ENCODE results near the gene GXYLT1.
"Not testable (repeated sequence)": the region's sequence is repeated elsewhere in the genome, so short reads cannot be mapped to it uniquely, and the experiment has no call there.

GXYLT1 gene

GRCh38 chr12:42143452-42144157 is 1.1 kb downstream of the GXYLT1 start:
- DNase-seq: no peak

DNA sequence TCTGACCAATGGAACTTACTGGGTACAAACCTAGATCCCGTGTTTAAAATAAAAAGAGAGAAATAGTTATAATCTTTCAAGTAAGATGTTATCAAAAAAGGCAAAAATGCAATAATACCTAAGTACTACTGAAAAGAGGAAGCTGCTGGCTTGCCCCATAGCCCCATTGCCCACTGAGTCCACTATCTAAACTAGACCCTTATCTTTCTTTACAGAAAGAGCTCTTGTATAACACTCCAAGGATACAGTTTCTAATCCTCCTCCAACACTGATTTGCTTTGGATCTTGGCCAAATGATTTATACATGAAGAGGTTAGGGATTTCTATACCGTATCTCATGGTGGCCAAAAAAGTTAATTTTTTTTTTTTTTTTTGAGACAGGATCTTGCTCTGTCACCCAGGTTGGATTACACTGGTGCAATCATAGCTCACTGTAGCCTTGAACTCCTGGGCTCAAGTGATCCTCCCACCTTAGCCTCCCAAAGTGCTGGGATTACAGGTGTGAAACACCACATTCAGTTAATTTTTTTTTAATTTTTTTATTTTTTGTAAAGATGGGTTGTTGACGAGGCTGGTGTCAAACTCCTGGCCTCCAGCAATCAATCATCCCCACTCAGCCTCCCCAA is 2.6 kb downstream of the GXYLT1 start:
- DNase-seq: no peak

DNA sequence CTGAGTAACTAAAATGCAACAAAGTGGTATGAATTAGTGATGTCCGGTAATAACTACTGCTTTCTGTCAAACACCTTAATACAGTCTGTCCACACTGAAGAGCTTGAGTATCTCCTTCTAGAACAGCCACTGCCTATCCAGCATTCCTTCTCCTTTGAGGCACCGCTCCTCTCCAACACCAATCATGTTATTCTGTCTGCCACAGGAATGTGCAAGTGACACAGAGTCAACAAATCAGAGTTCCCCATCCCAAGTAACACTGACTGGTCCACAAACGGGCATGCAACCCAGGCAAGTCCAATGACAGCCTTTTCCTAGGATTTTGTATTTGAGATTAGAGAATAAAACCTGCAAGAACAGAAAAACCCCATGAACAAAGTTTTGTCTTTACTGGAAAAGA is 3.8 kb downstream of the GXYLT1 start:
- DNase-seq: no peak

GRCh38 chr12:42135259-42135814 is 9.3 kb downstream of the GXYLT1 start:
- DNase-seq: no peak

DNA sequence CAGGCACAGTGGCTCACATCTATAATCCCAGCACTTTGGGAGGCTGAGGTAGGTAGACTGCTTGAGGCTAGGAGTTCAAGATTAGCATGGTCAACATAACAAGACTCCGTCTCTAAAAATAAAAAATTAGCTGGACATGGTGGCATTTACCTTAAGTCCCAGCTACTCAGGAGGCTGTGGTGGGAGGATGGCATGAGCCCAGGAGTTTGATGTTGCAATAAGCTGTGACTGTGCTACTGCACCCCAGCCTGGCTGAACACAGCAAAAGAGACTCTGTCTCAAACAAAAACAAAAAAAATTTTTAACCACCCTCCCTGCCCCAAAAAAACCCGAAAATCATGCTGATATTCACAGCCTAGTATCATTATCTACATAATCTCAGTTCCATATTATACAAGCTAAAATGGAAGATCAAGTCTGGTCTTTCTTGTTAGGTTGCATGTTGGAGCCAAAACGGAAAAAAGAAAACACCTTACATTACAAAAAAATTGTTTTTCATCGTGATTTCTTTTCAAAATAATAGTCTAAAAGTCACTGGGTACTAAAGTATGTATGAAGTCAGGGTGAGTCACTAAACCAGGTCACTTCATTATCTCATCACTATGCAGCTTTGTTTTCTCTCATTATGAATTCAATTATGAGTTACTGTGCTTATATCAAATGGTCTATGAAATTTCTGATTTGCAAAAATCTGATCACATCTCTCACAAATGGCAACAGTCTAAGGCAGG is 13.8 kb downstream of the GXYLT1 start:
- no peak for DNase-seq

- DNase-seq: peak; percentile 40
Measured at GRCh38 chr12:42129595-42130204, 15.0 kb downstream of the GXYLT1 start.

DNA sequence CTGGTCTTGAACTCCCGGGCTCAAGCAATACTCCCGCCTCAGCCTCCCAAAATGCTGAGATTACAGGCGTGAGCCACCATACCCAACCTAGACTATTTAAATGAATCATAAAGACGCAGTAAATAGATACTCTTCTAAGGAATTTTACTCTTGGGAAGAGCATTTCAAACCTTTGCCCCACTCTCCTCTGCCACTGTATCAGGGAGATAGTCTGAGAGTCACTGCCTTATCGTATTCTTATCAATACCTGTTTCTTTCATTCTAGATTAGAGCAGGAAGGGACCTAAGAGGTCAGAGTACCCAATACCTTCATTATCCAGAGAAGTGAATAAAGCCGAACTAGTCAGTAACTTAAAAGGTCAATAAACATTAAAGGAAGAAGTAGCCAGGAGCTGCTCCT is 15.8 kb downstream of the GXYLT1 start:
- no peak for DNase-seq

- DNase-seq: no peak
Measured at GRCh38 chr12:42128327-42128726, 16.3 kb downstream of the GXYLT1 start.

DNA sequence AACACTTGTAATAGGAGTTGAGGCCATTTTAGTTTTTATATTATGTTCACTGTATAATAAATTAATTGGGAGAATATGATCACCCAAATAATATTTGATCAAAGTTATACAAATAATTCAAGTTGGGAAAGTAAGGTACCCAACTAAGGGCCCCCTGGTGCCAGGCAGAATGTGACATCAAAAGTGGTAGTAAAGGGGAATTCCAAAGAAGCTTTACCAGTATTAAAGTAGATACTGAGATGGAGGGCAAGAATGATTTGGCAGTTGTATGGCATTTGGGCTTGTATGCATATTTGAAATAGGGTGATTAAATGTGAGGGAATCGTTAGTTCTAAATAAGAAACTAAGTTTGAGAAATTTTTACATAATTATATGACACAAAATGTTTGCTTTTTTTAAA is 17.7 kb downstream of the GXYLT1 start:
- DNase-seq: no peak

- DNase-seq: no peak
Measured at GRCh38 chr12:42125388-42125767, 19.3 kb downstream of the GXYLT1 start.

DNA sequence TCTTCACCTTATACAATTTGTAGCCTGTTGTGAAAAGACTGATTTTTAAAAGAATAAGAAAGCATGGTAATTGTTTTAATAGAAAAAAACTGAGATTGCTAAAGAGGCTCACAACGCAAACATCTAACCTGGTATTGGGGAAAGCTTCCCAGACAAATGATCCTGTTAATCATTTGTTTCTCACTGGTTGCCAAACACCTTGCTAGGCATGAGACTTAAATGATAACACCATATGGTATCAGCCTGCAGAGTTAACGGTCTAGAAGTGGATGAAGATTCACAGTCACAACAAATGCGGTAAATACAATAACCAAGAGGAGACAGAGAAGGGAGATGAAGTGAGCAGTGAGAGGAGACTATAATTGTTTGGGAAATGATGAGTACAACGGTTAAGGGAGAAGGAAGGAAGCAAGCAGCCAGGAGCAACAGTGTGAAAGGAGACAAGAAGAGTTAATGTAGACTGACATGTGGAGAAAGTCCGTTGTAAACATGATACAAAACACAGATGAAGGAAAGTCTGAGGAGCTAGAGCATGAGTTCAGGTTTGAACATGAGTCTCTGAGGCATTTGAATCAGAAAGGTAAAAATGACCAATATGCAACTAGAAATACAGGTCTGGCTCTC is 19.8 kb downstream of the GXYLT1 start:
- DNase-seq: no peak

GRCh38 chr12:42119085-42119633 is 25.5 kb downstream of the GXYLT1 start:
- no peak for DNase-seq

DNA sequence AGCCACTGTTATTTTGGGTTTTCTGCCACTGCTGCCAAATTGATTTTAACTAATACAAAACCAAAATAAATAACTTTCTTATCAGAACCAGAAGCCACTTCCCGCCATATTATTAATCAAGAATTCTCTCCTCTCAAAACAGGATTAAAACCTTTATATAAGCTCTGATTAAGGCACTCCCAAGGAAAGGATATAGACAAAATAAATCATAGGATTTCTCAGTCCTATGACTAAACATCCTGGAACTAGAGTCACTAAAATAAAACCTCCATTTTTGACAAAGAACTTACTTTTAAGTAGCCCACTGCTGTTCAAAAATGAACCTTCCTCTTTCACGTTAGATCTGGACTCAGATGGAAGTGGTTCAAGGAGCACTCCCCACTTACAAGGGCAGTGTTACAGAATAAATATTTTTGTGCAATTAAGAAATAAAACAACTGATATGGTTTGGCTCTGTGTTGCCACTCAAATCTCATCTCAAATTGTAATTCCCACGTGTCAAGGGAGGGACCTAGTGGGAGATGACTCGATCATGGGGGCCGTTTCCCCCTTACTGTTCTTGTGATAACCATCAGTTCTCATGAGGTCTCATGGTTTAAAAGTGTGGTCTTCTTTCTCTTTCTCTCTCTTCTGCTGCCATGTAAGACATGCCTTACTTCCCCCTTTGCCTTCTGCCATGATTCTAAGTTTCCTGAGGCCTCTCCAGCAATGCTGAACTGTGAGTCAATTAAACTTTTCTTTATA is 26.4 kb downstream of the GXYLT1 start:
- DNase-seq: no peak

DNA sequence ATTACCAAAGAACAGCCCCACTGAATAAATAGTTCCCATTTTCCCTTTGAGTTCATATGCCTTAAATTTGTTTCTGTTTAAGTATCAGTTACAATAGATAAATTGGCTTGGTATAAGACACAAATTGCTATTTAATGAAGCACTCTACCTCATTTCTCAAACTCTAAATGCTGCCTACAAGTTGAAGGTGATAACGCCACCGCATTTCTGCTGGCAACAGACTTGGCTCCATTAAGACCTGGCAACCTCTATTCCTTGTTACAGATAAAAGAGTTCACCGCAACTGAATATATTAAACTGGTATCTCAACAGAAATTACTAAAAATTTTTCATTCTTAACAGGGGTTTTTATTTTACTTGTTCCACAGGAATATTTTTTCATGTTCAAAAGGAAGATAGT is 35.6 kb downstream of the GXYLT1 start:
- no peak for DNase-seq

- DNase-seq: not testable (repeated sequence)
Measured at GRCh38 chr12:42106791-42107190, 37.9 kb downstream of the GXYLT1 start.

DNA sequence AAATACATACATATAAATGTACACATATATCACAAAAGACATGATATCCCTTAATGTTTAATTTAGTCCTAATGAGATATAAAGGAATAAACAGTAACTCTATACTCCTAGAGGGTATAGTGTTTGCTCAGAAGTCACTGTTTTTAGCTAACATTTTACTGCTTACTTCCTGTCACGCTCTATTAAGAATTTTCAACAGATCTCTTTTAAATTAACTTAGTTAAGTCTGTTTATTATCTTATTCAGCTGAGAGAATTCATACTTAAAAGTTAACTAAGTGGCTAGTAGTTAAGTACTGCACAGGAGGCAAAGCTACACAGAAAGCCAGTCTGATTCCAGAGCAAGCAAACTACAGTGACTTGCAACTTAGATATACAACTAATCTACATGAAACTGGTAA is 39.9 kb downstream of the GXYLT1 start:
- no peak for DNase-seq

- no peak for DNase-seq
Measured at GRCh38 chr12:42104087-42104486, 40.6 kb downstream of the GXYLT1 start.

GRCh38 chr12:42103155-42103554 is 41.5 kb downstream of the GXYLT1 start:
- no peak for DNase-seq

DNA sequence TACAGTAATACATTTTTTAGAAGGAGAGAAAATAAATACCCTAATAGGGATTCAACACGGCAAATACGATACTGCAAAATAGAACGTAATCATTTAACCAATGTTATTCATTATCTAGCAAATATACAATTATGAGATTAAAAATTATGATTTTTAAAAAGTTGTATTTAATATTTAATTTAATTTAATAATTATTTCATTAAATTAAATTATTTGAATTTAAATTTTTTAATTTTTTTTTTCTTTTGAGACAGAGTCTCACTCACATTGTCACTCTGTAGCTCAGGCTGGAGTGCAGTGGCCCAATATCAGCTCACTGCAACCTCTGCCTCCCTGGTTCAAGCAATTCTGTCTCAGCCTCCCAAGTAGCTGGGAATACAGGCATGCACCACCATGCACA is 42.0 kb downstream of the GXYLT1 start:
- DNase-seq: no peak

DNA sequence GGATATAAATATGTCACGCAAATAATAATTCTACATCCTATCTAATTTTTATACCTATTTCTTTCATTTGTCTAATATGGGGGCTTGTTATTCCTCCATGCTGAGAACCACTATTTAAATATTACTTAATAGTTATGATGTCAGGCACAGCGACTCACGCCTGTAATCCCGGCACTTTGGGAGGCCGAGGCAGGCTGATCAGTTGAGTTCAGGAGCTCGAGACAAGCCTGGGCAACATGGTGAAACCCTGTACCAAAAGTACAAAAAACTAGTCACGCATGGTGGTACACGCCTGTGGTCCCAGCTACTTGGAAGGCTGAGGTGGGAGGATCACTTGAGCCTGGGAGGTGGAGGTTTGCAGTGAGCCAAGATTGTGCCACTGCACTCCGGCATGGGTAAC is 45.2 kb downstream of the GXYLT1 start:
- DNase-seq: no peak

DNA sequence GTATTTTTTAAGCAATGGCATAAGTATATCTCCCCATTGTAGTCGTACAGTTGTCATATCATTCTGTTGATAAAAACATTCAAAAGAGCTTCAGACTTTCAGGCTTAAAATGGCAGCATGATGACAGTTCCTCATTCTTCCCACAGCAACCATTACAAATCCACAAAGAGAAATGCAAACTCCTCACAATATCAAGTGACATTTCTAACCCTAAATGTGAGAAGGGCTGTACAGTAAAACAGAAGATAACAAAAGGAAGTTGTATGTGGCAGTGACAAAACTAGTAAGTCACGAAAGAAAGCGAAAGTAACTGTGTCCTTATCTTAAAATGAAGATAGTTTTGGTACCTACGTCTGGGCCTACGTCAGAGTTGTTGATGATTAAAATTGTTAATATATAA is 46.7 kb downstream of the GXYLT1 start:
- DNase-seq: no peak

- DNase-seq: no peak
Measured at GRCh38 chr12:42094277-42094676, 50.4 kb downstream of the GXYLT1 start.
